Body of pancreas (tissue), 4 donors: ENCODE results near the gene SARS2. TPM values are rescaled to one million over a fixed set of nuclear protein-coding genes. Genes with fewer than 3 reads are reported as not detected.

ENCODE experiments used
- ATAC-seq: fragments of 150-250 bp; one replicate; pipeline ENCODE4 v1.9.1; 2016
- DNase-seq, 4 donors: peaks; one replicate each; pipeline ENCODE4 v3.0.0-alpha.2; 2019
- H3K27ac ChIP-seq, 4 donors: fragments of 200-600 bp; sonication (generic); 1 replicate in 3 of 4; 2 replicates in 1 of 4; pipeline versions ENCODE4 v1.5.1 to v1.6.1; 2016 to 2019; ENCODE audit warnings: mild to moderate bottlenecking in 1 of 4, mixed read lengths in 1 of 4, moderate library complexity in 1 of 4
- H3K27me3 ChIP-seq, 2 donors: fragments of 200-600 bp; sonication (generic); one replicate each; pipeline ENCODE4 v1.6.0; 2016; ENCODE audit warnings: mild to moderate bottlenecking in 1 of 2
- H3K36me3 ChIP-seq, 2 donors: fragments of 200-600 bp; sonication (generic); replicated peaks in 1 of 2; 2 replicates each; pipeline ENCODE4 v1.5.1; 2016; ENCODE audit warnings: low read depth in 2 of 2; ENCODE audit not compliant: insufficient read depth in 1 of 2
- H3K4me1 ChIP-seq: fragments of 200-600 bp; sonication (generic); one replicate; pipeline ENCODE4 v1.6.0; 2016
- H3K4me3 ChIP-seq, 2 donors: fragments of 200-600 bp; sonication (generic); 1 replicate in 1 of 2; 2 replicates in 1 of 2; pipeline ENCODE4 v1.5.1; 2016 to 2019
- H3K9me3 ChIP-seq, 3 donors: fragments of 200-600 bp; sonication (generic); 1 replicate in 2 of 3; 2 replicates in 1 of 3; pipeline ENCODE4 v1.5.1; 2016
- POLR2A ChIP-seq, 3 donors: fragments of 450-650 bp; IDR thresholded peaks; one replicate each; pipeline ENCODE4 v1.6.1; 2016; ENCODE audit warnings: antibody characterized with exemption in 3 of 3, mild to moderate bottlenecking in 2 of 3
- WGBS, 2 donors: methylation state at CpG; one replicate each; pipeline ENCODE4 v1.1.5; 2017; 5-methylcytosine and 5-hydroxymethylcytosine counted together
- intact Hi-C: fragments of 100-400 bp; cut with DNase I; formaldehyde crosslinking; loops from one replicate; pipeline ENCODE4 v1.15.1; 2023
- total RNA-seq, 2 donors: library from RNA; depleted of rRNA; stranded (reverse); fragments of >200 nt; gene quantifications; one replicate each; pipeline ENCODE4 v1.1.0, GENCODE V29; 2016
- TF ChIP-seq, protein P1 (sequence below), 7 experiments: fragments of 450-650 bp in 4 of 7; fragments of 200-600 bp in 3 of 7; sonication (generic) in 3 of 7; IDR thresholded peaks; one replicate each; pipeline ENCODE4 v1.5.1; 2016 to 2019; ENCODE audit warnings: antibody characterized with exemption in 7 of 7

The SARS2 gene
- total RNA-seq, 2 donors from 2014 or later = 25.2 to 34.6 TPM

DNA sequence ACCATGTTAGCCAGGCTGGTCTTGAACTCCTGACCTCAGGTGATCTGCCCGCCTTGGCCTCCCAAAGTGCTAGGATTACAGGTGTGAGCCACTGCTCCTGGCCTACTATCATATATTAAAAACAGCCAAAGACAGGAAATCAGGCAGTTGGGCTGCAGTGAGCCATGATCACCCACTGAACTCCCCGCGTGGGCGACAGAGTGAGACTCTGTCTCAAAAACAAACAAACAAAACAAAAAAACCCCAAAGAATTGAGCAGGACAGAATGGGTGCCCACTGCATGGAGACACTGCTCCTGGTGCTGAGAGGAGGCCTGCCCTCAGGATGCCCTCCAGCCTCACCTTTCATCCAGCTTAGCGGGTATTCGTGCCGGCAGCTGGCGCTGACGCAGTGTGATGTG is 47.3 kb downstream of the SARS2 start:
- TF ChIP-seq, protein P1, sequence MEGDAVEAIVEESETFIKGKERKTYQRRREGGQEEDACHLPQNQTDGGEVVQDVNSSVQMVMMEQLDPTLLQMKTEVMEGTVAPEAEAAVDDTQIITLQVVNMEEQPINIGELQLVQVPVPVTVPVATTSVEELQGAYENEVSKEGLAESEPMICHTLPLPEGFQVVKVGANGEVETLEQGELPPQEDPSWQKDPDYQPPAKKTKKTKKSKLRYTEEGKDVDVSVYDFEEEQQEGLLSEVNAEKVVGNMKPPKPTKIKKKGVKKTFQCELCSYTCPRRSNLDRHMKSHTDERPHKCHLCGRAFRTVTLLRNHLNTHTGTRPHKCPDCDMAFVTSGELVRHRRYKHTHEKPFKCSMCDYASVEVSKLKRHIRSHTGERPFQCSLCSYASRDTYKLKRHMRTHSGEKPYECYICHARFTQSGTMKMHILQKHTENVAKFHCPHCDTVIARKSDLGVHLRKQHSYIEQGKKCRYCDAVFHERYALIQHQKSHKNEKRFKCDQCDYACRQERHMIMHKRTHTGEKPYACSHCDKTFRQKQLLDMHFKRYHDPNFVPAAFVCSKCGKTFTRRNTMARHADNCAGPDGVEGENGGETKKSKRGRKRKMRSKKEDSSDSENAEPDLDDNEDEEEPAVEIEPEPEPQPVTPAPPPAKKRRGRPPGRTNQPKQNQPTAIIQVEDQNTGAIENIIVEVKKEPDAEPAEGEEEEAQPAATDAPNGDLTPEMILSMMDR (IDR thresholded peaks at IDR 0.05) = no peak
- TF ChIP-seq POLR2A (IDR thresholded peaks at IDR 0.05) = no peak
- Histone ChIP-seq H3K27me3 (no peaks in the 10 kb centered on the region), H3K27ac (no peak overlapping the region), H3K4me1 (peaks cover 10% of the 10 kb centered on the region), H3K9me3 (no peaks in the 10 kb centered on the region), H3K36me3 (peaks cover 2 to 8% of the 10 kb centered on the region in 2 donors), H3K4me3 (no peak overlapping the region)
- ATAC-seq = no peak
- no peak for DNase-seq
- WGBS, 2 donors = 93 to 97% methylated on average over 9 of the region's 9 CpGs
- intact Hi-C loops = no loop called here

DNA sequence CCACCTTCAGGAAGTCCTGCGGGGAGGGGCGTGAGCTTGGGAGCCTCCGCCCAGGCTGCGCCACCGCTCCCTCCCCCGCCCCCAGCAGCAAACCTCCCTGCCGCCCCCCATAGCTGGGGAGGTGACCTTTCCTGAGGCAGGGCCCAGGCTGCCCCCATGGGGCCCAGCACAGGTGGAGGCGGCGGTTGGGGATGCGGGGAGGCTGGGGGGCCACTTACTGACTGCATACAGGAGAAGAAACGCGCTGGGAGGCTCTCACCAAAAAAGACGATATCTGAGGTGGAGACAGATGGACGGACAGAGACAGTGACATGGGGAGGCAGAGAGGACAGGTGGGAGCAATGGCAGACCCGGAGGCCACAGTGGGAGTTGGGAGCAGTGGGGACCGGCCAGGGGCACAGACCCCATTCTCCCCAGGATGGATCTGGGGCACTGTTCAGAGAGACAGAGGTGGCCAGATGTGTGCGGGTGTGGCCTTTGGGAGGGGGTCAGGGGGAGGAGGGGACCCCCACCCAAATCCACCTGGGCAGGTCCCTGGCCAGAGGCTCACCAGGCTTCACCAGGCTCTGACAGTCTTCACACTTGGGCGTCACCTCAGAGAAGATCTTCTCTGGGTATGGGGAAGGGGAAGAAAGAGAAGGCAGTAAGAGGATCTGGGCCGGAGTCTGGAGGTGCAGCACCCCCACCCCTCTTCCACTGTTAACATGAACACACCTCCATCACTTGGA is 49.5 kb downstream of the SARS2 start:
- 90 to 93% methylated on average over 12 to 18 of the region's 19 CpGs for WGBS, 2 donors
- no peaks in the 10 kb centered on the region for H3K27me3 ChIP-seq
- H3K9me3 ChIP-seq = no peaks in the 10 kb centered on the region
- no peak for TF ChIP-seq POLR2A (IDR thresholded peaks at IDR 0.05)
- TF ChIP-seq, protein P1 (IDR thresholded peaks at IDR 0.05) = no peak
- H3K27ac ChIP-seq = no peak overlapping the region
- intact Hi-C loops = no loop called here
- H3K4me1 ChIP-seq = peaks cover 3% of the 10 kb centered on the region
- H3K4me3 ChIP-seq = no peak overlapping the region
- ATAC-seq (no peak), DNase-seq (no peak)
- peaks cover 2 to 8% of the 10 kb centered on the region in 2 donors for H3K36me3 ChIP-seq

DNA sequence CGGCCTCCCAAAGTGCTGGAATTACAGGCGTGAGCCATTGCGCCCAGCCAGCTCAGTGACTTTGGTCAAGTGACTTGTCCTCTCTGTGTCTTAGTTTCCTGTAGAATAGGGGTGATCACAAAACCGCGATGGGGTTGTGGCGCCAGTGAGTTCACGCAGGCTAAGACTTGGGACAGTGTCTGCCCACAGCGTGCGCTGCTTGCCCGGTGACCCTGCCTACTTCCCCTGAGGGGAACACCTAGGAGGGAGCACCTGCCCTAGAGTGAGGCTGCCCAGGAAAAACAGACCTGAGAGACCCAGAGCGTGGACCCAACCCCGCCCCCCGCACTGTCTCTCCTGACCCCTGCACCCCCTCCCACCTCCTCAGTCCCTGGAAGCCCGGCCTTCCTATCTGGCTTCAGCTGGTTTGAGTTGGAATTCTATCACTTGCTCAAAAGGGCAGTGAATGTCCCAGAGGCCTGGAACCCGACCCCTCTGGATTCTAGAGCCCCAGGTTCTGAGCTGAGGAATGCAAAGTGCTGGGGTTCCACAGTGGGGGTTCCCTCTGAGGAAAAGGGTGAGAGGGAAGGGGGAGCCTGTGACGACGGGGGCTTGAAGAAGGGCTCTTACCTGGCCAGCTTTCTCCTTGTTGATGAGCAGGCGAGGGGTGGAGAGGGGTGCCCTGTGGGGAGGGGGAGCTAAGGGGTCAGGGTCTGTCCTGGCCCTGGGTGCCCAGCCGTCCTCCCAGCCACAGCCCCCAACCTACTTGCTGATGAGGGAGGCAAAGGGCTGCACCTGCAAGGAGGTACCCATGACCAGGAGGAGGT is 50.3 kb downstream of the SARS2 start:
- TF ChIP-seq, protein P1 (IDR thresholded peaks at IDR 0.05) = no peak
- no peak for TF ChIP-seq POLR2A (IDR thresholded peaks at IDR 0.05)
- H3K27me3 ChIP-seq = no peaks in the 10 kb centered on the region
- intact Hi-C loops = no loop called here
- no peaks in the 10 kb centered on the region for H3K9me3 ChIP-seq
- ATAC-seq (no peak), DNase-seq (no peak)
- 84 to 93% methylated on average over 4 to 18 of the region's 19 CpGs for WGBS, 2 donors
- H3K4me1 ChIP-seq = no peaks in the 10 kb centered on the region
- peaks cover 2 to 8% of the 10 kb centered on the region in 2 donors for H3K36me3 ChIP-seq
- H3K27ac ChIP-seq = no peak overlapping the region
- H3K4me3 ChIP-seq = no peak overlapping the region

DNA sequence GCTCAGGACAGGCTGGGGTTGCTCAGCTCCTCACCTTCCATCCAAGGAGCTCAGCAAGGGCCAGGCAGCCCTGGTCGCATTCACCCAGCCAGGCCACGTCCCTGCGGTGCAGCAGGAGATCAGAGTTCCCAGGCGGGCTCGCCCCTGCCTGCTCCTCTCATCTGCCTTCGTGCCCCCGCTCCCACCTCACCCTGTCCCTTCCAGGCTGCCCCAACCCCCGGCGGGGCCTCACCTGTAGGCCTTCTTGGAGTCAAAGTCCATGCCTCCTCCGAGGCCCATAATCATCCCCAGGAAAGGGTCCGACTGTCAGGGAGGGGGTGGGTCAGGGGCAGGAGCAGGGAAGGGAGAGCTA is 51.2 kb downstream of the SARS2 start:
- Histone ChIP-seq H3K27me3 (no peaks in the 10 kb centered on the region), H3K36me3 (peaks cover 2 to 8% of the 10 kb centered on the region in 2 donors), H3K4me3 (no peak overlapping the region), H3K4me1 (no peaks in the 10 kb centered on the region), H3K27ac (no peak overlapping the region), H3K9me3 (no peaks in the 10 kb centered on the region)
- intact Hi-C loops = no loop called here
- 84% methylated on average over 4 to 11 of the region's 11 CpGs for WGBS, 2 donors
- no peak for TF ChIP-seq POLR2A (IDR thresholded peaks at IDR 0.05)
- TF ChIP-seq, protein P1 (IDR thresholded peaks at IDR 0.05) = no peak
- no peak for ATAC-seq
- no peak for DNase-seq
